Measurements from ENCODE around the gene ADARB1.

Gene ADARB1

GRCh38 chr21:45223236-45224185 lies 149.1 kb downstream of the ADARB1 start:
- TF ChIP-seq CTCF (IDR thresholded peaks at IDR 0.05; ENCODE audit: low read depth, low read length), result no peak
- H3K27me3 ChIP-seq, result no peaks in the 10 kb centered on the region
- no peak for DNase-seq
- H3K4me1 ChIP-seq, result no peaks in the 10 kb centered on the region
- no peak overlapping the region for H3K4me3 ChIP-seq (ENCODE audit: low read depth, low read length)
- no peaks in the 10 kb centered on the region for H3K9me3 ChIP-seq
- H3K36me3 ChIP-seq, result no peaks in the 10 kb centered on the region; the same call in 1 of the 2 replicates

GRCh38 chr21:45224189-45224938 lies 150.0 kb downstream of the ADARB1 start:
- TF ChIP-seq CTCF (IDR thresholded peaks at IDR 0.05; ENCODE audit: low read depth, low read length), result no peak
- H3K9me3 ChIP-seq, result no peaks in the 10 kb centered on the region
- DNase-seq, result no peak
- no peaks in the 10 kb centered on the region for H3K4me1 ChIP-seq
- no peaks in the 10 kb centered on the region; the same call in 1 of the 2 replicates for H3K36me3 ChIP-seq
- no peak overlapping the region for H3K4me3 ChIP-seq (ENCODE audit: low read depth, low read length)
- no peaks in the 10 kb centered on the region for H3K27me3 ChIP-seq

GRCh38 chr21:45225041-45225740 lies 150.8 kb downstream of the ADARB1 start:
- no peak for TF ChIP-seq CTCF (IDR thresholded peaks at IDR 0.05; ENCODE audit: low read depth, low read length)
- Histone ChIP-seq H3K36me3 (no peaks in the 10 kb centered on the region; the same call in 1 of the 2 replicates), H3K9me3 (no peaks in the 10 kb centered on the region), H3K4me1 (no peaks in the 10 kb centered on the region), H3K27me3 (no peaks in the 10 kb centered on the region), H3K4me3 (ENCODE audit: low read depth, low read length) (no peak overlapping the region)
- no peak for DNase-seq

- Histone ChIP-seq H3K27me3 (no peaks in the 10 kb centered on the region), H3K4me3 (ENCODE audit: low read depth, low read length) (no peak overlapping the region), H3K9me3 (no peaks in the 10 kb centered on the region), H3K4me1 (no peaks in the 10 kb centered on the region), H3K36me3 (no peaks in the 10 kb centered on the region; the same call in 1 of the 2 replicates)
- no peak for DNase-seq
- peak; percentile 37 for TF ChIP-seq CTCF (IDR thresholded peaks at IDR 0.05; ENCODE audit: low read depth, low read length)
Measured at GRCh38 chr21:45225741-45226327, 151.5 kb downstream of the ADARB1 start.

- DNase-seq, result no peak
- no peaks in the 10 kb centered on the region for H3K9me3 ChIP-seq
- no peaks in the 10 kb centered on the region; the same call in 1 of the 2 replicates for H3K36me3 ChIP-seq
- H3K4me3 ChIP-seq (ENCODE audit: low read depth, low read length), result no peak overlapping the region
- no peak for TF ChIP-seq CTCF (IDR thresholded peaks at IDR 0.05; ENCODE audit: low read depth, low read length)
- H3K4me1 ChIP-seq, result no peaks in the 10 kb centered on the region
- no peaks in the 10 kb centered on the region for H3K27me3 ChIP-seq
Measured at GRCh38 chr21:45226540-45227326, 152.4 kb downstream of the ADARB1 start.

Data from BE2C (cell line).